Activated gamma-delta T cell treated with anti-CD3 and anti-CD28 coated beads, Interleukin-2, amount 50 U/mL, for 16 hours (primary cell): ENCODE data around the gene MUC22.
"Not testable (repeated sequence)": the region's sequence is repeated elsewhere in the genome, so short reads cannot be mapped to it uniquely, and the experiment has no call there.

ENCODE experiments used
- DNase-seq: peaks from one replicate; pipeline ENCODE4 v3.0.0-alpha.2; 2020; ENCODE audit warnings: low read depth

Gene MUC22

DNA sequence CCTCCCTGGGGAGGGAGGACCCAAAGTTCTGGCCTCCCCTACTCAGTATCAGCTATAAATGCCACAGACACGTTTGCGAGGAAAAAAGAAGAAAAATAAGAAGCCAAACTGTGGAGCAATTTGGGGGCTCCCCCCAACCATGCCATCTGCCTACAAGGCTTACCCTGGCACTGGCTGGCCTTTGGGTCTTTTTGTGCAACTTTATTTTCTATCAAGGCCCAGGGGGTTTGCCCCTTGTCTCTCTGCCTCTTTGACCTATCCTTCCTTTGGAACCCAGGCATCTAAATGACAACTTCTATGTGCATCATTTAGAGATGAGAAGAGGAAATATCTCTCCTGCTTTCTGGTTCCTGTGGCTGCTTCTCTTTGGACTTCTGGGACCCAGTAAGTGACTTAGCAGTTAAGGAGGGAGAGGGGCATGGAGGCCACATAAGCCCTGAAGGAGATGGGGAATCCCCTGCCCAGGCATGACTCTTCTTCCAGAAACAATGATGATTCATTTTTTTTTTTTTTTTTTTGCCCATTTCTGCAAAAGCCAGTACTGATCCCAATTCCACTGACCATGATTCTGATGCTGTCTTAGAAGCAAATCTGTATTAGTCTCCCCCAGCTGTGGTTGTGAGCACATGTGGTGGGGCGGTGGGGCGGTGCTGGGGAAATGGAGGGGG lies at the start of gene MUC22:
Gene MUC22 (plus strand): TSS at position 82 of the 668 bp plus-strand sequence. CDS start 233 bp downstream, at position 315.
- no peak for DNase-seq

DNA sequence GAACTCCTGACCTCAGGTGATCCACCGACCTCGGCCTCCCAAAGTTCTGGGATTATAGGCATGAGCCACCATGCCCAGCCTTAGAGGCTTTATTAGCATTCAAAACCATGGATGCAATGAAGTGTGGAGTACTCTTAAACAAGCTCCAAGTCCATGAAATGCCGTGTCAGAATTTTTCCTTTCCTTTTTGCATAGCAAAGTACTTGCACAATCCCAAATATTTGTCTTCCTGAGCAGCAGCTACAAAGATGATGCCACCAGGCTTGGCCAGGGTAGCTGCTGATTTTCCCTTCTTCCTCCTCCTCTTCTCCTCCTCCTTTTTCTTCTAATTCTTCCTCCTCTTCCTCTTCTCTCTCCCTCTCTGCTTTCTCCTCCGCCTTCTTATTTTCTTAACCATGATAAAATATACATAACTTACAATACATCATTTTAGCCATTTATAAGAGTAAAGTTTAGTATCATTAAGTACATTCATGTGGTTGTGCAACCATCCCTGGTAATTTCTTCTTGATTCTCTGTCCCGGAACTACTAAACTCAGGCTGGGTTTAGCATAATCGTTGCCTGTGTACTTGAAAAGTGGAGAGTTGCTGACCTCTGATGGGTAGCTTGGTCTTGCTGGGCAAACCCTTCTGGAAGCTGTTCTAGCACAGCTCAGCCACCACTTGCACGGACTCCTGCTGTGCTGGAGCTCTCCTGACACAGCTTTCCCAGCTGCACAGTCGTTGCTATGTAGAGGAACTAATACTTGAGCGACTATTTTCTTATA lies 49.2 kb upstream of the MUC22 start:
- DNase-seq: no peak

DNA sequence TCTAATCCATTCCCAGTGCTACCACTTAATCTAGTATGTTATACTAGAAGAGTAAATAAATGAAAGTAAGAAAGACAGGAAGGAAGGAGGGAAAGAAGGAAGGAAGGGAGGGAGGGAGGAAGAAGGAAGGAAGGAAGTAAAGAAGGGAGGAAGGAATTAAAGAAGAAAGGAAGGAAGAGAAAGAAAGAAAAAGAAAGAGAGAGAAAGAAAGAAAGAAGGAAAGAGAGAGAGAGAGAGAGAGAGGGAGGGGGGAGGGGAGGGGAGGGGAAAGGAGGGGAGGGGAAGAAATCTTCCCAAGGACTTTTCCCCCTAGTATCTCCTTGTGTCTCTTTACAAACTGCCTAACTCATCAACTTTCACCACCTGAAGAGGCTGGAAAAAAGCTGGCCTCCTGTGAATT lies 47.6 kb upstream of the MUC22 start:
- no peak for DNase-seq

DNA sequence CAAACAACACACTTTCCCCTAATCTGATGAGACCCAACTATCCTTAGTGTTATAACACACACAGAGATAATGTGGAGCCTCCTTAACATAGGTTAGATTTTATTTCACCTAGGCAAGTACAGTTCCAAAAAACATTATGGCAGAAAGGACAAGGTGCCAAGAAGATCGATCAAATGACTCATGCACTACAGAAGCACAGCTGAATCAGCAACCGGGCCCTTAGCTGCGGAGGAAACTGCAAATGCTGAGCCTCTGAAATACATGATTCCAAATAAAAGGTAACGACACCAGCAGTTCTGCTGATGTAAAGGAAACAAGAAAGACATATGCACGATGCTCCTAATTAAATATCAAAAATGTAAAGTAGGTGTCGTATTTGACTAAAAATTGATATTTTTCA lies 46.6 kb upstream of the MUC22 start:
- DNase-seq: no peak

DNA sequence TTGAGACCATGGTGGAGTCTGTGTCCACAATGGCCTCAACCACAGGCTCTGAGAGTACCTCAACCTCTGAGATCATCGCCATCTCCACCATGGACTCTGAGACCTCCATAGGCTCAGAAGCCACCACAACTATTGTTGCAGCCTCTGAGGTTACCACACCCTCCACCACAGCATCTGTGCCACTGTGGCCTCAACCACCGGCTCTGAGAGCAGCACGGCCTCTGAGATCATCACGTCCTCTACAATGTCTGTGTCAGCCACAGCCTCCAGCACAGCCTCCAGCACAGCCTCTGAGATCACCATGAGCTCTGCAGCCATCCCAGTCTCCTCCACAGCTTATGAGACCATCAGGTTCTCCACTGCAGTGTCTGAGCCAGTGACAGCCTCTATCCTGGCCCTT lies 46.2 kb upstream of the MUC22 start:
- no peak for DNase-seq

DNA sequence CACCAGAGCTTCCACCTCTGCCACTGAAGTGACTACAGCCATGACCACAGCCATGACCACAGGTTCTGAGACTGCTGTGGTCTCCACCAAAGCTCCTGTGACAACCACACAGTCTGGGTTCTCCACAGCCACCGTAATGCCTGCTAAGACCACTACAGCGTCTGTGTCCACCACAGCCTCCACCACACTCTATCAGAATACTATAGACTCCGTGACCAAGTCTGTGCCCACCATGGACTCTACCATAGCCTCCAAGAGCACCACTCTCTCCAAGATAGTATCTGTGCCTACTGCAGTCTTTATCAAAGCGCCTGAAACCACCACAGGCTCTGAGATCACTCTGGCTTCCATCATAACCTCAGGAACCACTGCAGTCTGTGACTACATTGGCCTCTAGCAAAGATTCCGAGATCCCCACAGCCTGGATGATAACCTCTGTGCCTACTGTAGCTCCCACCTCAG lies 45.1 kb upstream of the MUC22 start:
- DNase-seq: no peak

DNA sequence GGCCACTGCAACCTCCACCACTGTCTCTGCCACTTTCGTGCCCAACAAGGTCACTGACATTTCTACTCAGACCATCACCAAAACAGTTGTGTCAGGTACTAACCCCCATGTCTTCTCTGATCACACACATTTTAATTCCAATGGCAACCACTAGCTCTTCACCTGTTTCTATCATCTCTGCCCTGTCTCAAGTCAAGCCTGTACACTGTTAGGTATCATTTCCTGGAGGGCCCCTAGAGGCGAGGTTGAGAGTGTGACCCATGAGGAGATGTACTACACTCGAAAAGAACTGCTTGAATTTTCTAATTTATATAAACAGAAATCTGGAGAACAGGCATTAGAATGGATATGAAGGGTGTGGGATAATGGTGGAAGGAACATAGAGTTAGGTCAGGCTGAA lies 44.1 kb upstream of the MUC22 start:
- no peak for DNase-seq

DNA sequence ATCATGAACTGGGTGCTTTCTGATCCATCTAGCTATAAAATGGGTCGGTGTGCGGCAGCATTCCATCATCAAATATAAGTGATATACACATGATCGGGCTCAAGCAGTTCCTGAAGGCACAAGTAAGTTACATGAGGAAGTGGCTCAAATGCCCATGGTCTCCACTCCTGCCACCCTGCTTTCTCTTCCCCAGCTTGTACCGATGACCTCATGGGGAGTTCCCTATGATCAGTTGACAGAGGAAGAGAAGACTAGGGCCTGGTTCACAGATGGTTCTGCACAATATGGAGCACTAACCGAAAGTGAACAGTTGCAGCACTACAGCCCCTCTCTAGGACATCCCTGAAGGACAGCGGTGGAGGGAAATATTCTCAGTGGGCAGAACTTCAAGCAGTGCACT lies 41.1 kb upstream of the MUC22 start:
- not testable (repeated sequence) for DNase-seq

DNA sequence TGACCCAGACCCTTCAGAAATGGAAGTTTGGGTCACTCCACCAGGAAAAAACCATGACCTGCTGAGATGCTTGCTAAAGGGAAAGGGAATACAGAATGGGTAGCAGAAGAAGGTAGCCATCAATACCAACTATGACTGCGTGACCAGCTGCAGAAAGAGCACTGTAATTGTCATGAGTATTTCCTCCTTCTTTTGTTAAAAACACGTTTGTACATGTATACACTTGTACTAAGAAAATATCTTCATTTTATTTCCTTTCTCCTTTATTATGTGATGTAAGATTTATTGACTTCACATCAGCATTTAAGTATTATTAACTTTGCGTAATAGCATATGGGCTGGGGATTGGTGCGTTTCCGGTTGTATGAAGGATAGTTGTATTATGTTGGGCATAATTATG lies 39.3 kb upstream of the MUC22 start:
- no peak for DNase-seq

DNA sequence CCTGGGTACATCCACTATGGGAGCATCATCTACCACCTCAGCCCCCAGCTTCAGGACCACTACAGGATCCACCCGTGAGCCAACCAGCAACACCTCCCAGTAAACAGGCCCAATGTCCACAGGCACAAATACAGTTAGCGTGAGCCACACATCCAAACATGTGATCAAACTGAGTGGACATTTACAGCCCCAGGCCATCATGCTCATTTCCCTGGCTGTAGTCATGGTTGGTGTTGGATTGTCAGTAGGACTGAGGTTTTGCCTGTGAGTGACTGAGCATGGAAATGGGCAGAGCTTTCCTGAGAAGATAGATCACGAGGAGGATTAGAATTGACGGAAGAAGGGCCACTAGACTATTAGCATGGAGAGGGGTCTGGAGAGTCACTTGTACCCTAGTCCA lies 37.5 kb upstream of the MUC22 start:
- DNase-seq: no peak

DNA sequence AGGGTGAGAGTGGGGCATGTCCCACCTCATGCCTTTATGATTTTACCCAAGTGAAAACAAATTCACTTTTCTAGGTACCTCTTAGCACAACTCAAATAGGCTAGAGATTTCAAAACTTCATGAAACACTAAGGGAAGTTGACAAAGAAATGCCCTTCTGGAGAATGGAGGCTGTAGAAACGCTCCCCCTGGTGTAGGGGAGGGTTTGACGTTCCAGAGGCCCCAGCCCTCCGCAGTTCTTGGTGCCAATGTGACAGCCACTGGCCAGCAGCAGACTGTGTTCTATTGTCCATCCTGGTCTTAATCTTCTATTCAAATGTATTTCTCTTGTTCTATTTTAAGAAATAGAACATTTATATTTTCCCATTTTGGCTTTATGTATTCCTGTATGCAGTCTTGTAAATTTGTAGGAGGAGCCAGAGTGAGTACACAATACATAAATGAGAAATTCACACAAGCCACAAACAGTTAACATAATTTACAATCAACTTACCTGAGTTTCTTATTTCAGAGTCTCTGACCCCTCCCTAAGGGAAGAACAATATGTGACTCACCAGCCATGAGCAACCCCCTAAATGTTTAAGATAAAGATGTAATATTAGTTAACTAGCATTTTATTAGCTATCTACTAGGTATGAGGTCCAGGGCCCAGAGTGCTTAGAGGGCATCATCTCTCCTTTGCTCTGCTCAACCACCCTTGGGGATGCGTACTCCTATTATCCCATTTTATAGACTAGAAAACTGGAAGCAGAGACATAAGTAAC lies 35.6 kb upstream of the MUC22 start:
- no peak for DNase-seq

DNA sequence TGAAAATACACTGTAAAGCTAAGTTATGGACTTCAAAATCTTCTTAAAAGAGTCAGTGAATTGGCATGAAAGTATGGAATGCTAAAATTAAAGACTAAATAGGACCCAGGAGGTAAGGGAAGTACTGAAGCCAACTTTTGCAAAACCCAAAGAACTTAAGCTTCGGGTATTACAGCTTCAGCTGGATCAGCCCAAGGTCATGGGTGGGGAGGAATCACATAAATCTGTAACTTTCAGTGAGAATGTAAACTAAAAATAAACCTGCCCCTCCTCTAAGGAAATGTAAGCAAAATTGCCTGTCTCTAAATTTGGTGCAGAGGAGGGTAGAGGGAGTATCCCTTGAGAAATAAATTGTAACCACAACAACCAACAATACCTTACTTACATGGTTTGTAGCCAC lies 31.1 kb upstream of the MUC22 start:
- no peak for DNase-seq

DNA sequence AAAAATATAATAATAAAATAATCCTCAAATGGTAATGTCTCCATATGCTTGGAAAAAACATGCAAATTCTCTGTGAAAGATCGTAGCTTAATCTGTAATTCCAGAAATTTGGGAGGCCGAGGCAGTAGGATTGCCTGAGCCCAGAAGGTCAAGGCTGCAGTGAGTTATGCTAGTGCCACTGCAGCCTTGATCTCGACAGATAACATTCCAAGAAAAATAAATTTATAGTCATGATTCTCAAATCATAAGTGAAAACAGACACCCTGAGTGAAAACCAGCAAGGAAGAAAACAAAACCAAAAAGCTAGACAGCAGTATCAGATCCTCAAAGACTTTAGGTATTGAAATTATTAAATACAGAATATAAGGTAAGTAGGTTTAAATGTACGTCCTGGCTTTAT lies 30.6 kb upstream of the MUC22 start:
- DNase-seq: no peak

DNA sequence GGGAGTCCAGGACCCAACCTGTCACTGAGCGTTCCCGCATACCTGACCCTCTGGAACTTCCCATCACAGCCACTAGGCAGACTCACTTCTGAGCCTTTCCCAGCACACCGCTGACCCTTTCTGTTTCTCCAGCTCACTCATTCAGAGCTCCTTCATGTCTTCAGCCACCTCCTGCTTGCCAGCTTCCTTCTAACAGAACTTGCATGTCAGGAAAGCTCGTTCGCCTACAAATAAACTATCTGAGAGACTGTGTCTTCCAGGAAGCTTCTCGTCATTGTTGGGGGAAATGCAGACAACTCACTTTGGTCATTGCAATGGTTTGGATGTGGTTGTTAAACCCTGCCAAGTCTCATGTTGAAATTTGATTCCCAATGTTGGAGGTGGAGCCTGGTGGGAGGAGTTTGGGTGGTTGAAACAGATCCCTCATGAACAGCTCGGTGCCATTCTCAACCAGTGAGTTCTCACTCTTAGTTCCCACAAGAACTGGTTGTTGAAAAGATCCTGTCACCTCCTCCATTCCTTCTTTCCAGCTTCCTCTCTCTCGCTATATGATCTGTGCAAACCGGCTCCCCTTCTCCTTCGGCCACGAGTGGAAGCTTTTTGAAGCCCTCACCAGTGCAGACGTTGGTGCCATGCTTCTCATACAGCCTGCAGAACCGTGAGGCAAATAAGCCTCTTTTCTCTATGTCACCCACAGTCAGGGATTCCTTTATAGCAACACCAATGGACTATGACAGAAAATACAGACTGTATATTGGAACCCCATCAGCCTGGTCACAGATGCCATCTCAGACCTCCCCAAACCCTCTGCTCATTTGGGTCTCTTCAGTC lies 28.1 kb upstream of the MUC22 start:
- no peak for DNase-seq

DNA sequence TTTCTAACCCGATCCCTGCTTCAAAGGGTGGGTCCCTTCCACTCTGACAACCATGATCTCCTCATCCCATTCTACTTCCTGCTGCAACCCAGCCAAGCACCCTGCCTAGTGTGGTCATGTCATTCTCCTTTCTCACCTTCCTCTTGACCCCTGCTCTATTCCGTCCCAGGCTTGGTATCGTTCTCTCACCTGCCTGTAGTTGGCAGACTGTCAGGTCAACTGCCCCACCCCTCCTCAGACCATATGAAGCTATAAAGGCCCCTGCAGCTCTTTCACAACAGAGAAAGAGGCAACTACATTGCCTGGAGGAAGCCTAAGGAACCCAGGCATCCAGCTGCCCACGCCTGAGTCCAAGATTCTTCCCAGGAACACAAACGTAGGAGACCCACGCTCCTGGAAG lies 26.8 kb upstream of the MUC22 start, which contains the start of gene MUC21:
Gene MUC21 (plus strand): TSS at position 280 of the 400 bp plus-strand sequence. CDS start 241 bp downstream, outside the sequence.
- DNase-seq: no peak

DNA sequence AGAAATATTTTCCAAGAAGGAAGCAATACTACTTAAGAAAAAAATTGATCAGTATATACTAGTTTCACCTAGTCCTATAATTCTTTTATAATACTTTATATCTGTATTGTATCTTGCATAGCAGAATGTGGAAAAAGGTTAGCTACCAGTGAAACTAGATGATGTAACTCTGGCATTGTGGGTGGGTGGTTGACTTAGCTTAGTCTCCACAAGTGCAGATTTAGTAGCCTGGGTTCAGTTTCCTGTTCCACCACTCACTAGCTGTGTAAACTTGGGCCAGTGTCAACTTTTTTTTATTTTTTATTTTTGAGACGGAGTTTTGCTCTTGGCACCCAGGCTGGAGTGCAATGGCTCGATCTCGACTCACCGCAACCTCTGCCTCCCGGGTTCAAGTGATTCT lies 24.8 kb upstream of the MUC22 start:
- no peak for DNase-seq

DNA sequence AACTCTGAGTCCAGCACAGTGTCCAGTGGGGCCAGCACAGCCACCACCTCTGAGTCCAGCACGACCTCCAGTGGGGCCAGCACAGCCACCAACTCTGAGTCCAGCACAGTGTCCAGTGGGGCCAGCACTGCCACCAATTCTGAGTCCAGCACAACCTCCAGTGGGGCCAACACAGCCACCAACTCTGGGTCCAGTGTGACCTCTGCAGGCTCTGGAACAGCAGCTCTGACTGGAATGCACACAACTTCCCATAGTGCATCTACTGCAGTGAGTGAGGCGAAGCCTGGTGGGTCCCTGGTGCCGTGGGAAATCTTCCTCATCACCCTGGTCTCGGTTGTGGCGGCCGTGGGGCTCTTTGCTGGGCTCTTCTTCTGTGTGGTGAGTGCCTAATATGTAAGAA lies 23.0 kb upstream of the MUC22 start:
- DNase-seq: no peak

DNA sequence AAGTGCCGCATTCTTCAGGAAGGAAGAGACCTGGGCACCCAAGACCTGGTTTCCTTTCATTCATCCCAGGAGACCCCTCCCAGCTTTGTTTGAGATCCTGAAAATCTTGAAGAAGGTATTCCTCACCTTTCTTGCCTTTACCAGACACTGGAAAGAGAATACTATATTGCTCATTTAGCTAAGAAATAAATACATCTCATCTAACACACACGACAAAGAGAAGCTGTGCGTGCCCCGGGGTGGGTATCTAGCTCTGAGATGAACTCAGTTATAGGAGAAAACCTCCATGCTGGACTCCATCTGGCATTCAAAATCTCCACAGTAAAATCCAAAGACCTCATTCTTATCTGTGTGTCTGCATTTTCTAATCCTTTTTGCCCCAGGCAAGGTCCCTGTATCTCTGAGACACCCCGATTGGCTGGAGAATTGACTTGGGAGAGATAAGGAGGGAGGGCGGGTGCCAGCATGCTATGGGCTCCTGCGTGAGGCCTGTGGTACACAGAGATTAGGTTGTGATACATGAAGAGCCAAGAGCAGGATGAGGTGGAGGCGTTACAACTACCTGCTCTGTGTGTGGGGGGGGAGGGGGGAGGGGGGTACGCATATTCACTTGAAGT lies 22.0 kb upstream of the MUC22 start:
- DNase-seq: no peak

DNA sequence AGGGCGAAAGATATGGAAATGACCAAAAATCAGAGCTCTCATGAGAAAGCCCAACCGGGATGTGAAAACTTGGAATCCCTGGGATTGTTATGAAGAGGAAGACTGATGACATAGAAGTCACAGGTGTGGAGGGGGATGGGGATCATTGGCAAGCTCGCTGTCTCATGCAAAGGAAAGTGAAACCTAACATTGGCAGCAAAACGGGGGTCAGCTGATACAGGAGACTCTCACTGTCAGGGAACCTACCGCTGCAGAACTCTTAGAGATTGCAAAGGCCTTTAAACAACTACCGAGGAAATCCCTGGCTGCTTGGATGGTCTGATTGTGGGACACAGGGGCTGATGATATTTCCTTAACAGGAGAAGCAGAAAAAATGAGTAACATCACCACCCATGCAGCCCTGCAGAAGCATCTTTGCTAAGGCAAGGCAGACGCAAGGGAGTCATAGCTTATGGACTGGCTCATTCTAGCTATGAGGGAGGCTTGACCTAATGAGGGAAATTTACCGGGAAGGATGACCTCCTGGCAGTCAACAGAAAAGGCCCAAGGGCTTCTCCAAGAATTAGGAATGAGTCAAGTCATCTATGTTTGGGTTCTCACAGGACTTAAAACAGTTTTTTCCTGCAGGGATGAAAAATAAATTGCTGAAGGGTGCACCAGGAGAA lies 19.7 kb upstream of the MUC22 start:
- no peak for DNase-seq

DNA sequence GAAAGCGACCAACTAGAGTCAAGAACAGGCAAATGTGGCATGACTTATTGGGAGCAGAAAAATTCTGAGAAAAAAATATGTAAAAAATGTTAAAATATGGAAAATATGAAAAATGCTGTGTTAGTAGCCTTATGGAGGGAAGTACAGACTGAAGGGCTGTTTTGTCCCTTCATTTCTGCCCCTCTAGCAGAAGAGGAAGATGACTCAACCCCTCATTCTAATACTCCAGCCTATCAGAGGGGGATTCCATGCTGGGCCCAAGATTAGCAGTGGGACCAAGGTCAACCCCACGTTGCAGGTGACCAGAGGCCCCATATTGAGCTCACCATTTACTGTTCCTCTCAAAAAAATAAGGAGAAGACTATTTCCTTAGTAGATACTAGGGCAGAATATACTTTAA lies 18.4 kb upstream of the MUC22 start:
- no peak for DNase-seq

DNA sequence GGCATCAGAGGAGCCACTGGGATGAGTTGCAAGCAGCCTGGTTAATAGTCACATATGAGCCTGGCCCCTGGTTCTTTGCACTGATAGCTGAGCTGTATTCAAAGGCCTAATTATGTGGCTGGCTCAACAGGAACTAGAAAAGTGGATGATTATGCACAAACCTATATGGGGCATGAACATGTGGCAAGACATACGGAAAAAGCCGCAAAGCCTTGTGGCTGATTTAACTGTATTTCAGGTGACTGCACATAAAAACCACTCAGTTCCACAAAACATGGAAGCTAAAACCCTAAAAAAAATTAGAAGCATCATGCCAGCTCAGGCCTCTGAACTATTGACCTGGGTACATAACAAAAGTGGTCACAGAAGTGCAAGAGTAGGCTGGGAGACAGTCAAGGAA lies 13.0 kb upstream of the MUC22 start:
- DNase-seq: no peak
